Prostate gland (tissue), 1 donor: ENCODE data around the gene SLFN12L.

Experiments used
- POLR2A ChIP-seq: fragments of 450-650 bp; IDR thresholded peaks from one replicate; pipeline ENCODE4 v1.6.1; 2016; ENCODE audit warnings: antibody characterized with exemption, mild to moderate bottlenecking
- POLR2AphosphoS5 ChIP-seq: sonication (generic); formaldehyde crosslinking; IDR thresholded peaks from one replicate; pipeline ENCODE4 v1.6.1; 2017; ENCODE audit warnings: antibody characterized with exemption

DNA sequence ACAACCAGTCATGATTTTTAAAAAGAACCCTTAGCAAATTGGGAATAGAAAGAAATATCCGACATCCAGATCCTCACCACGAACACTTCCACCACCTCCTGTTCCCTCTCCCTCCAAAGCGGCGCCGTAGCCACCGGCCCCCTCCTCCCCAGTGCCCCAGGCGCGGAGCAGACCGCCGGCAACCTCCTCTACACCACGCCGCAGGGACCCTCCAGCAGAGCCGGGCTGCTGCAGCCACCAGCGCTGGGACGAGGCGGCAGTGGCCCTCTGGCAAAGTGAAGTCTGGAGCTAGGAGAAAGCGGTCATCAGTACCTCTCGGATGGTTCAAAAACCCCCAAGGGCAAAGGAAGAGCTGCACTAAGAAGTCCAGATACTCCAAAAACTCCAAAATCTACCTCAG, 47.5 kb downstream of the SLFN12L start:
- TF ChIP-seq POLR2AphosphoS5 (no peak), POLR2A (no peak)
